ENCODE results near the gene SNAP91. TPM values are rescaled to one million over a fixed set of nuclear protein-coding genes. Genes with fewer than 3 reads are reported as not detected.

The SNAP91 gene
- total and polyA plus RNA-seq, 2 donors (not counting 1 experiment from before 2014, with no cell fraction given), result not detected

DNA sequence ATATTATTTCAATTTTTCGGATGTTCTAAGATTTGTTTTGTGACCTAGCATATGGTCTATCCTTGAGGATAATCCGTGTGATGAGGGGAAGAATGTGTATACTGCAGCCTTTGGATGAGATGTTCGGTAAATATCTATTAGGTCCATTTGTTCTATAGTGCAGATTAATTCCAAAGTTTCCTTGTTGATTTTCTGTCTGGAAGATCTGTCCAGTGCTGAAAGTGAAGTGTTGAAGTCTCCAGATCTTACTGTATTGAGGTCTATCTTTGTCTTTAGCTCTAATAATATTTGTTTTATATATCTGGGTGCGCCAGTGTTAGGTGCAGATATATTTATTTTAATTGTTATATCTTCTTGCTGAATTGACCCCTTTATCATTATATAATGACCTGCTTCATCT lies 32.2 kb upstream of the SNAP91 start:
- intact Hi-C loops (cut with micrococcal nuclease), result no loop called here
- no peak overlapping the region for H3K27ac ChIP-seq (ENCODE audit: low read length in 2 of 2)
- no peak for TF ChIP-seq EZH2 (IDR thresholded peaks at IDR 0.05; ENCODE audit: borderline replicate concordance, insufficient read depth, low read depth, low read length, poor library complexity, severe bottlenecking)
- TF ChIP-seq, protein P1, sequence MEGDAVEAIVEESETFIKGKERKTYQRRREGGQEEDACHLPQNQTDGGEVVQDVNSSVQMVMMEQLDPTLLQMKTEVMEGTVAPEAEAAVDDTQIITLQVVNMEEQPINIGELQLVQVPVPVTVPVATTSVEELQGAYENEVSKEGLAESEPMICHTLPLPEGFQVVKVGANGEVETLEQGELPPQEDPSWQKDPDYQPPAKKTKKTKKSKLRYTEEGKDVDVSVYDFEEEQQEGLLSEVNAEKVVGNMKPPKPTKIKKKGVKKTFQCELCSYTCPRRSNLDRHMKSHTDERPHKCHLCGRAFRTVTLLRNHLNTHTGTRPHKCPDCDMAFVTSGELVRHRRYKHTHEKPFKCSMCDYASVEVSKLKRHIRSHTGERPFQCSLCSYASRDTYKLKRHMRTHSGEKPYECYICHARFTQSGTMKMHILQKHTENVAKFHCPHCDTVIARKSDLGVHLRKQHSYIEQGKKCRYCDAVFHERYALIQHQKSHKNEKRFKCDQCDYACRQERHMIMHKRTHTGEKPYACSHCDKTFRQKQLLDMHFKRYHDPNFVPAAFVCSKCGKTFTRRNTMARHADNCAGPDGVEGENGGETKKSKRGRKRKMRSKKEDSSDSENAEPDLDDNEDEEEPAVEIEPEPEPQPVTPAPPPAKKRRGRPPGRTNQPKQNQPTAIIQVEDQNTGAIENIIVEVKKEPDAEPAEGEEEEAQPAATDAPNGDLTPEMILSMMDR (IDR thresholded peaks at IDR 0.05), result no peak
- H3K79me2 ChIP-seq (ENCODE audit: control insufficient read depth, insufficient read depth, low read length), result no peaks in the 10 kb centered on the region
- H4K20me1 ChIP-seq (ENCODE audit: control insufficient read depth, insufficient read depth, low read length, poor library complexity, severe bottlenecking), result no peaks in the 10 kb centered on the region
- DNase-seq (no peak), ATAC-seq (ENCODE audit: low read depth) (no peak)
- no peak overlapping the region for H3K9ac ChIP-seq (ENCODE audit: low read length)
- 56% methylated on average over 3 of the region's 4 CpGs for WGBS (ENCODE audit: insufficient coverage)
- no peaks in the 10 kb centered on the region for H3K4me1 ChIP-seq (ENCODE audit: control insufficient read depth in 2 of 2, insufficient read depth in 2 of 2, low read length in 2 of 2)
- peaks cover 0 to 4% (median 0%) of the 10 kb centered on the region in 4 experiments for H3K27me3 ChIP-seq (replicated peaks in 1 of 4; ENCODE audit: control extremely low read depth in 1 of 4, control insufficient read depth in 3 of 4, insufficient read depth in 4 of 4, low read length in 3 of 4)
- no peaks in the 10 kb centered on the region for H3K36me3 ChIP-seq (replicated peaks in 1 of 2; ENCODE audit: control extremely low read depth in 1 of 2, control insufficient read depth in 1 of 2, extremely low read depth in 1 of 2, insufficient read depth in 2 of 2, low read length in 1 of 2)
- CTCF ChIA-PET, result no interaction called here
- H3K4me3 Mint-ChIP-seq, result no peak overlapping the region
- H3K4me2 ChIP-seq (replicated peaks; ENCODE audit: low read depth, low read length, poor library complexity, severe bottlenecking), result no peak overlapping the region
- no peak overlapping the region for H3K4me3 ChIP-seq (ENCODE audit: control extremely low read depth in 1 of 5, extremely low read depth in 1 of 5, insufficient read depth in 1 of 5, low read depth in 2 of 5, low read length in 4 of 5)
- no peak overlapping the region for H2AFZ ChIP-seq (ENCODE audit: insufficient read depth, low read depth, low read length, poor library complexity, severe bottlenecking)
- POLR2A ChIA-PET, result no interaction called here
- H3K9me3 ChIP-seq (ENCODE audit: control extremely low read depth in 1 of 3, control insufficient read depth in 2 of 3, insufficient read depth in 1 of 3, low read length in 2 of 3), result peaks cover 0 to 6% (median 3%) of the 10 kb centered on the region in 3 donors
- peaks cover 3% of the 10 kb centered on the region for H3K9me3 Mint-ChIP-seq (ENCODE audit: insufficient read depth)
- no peak overlapping the region for H3K27ac Mint-ChIP-seq
- H3K4me1 Mint-ChIP-seq, result no peaks in the 10 kb centered on the region
- no peaks in the 10 kb centered on the region for H3K27me3 Mint-ChIP-seq

DNA sequence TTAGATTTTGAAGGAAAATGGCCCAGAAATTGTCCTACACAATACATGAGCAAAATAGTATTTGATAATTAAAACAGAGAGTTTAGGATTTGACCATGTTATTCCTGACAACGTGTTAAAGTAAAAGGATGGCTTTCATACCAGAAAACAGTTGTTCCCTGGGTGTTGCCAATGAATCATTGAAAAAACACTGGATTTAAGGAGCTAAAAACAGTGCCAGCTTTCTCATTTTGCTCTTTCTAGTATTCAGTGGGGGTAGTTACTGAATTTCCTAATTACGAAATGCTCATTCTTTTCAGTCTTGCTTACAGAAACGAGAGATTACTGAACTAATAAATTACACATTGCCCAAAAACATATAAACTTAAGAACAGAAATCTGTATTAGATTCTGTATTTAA lies 26.6 kb upstream of the SNAP91 start:
- Histone ChIP-seq H3K9ac (ENCODE audit: low read length) (no peak overlapping the region), H3K4me3 (ENCODE audit: control extremely low read depth in 1 of 5, extremely low read depth in 1 of 5, insufficient read depth in 1 of 5, low read depth in 2 of 5, low read length in 4 of 5) (no peak overlapping the region), H2AFZ (ENCODE audit: insufficient read depth, low read depth, low read length, poor library complexity, severe bottlenecking) (no peak overlapping the region), H3K36me3 (replicated peaks in 1 of 2; ENCODE audit: control extremely low read depth in 1 of 2, control insufficient read depth in 1 of 2, extremely low read depth in 1 of 2, insufficient read depth in 2 of 2, low read length in 1 of 2) (no peaks in the 10 kb centered on the region), H3K9me3 (ENCODE audit: control extremely low read depth in 1 of 3, control insufficient read depth in 2 of 3, insufficient read depth in 1 of 3, low read length in 2 of 3) (no peaks in the 10 kb centered on the region), H3K79me2 (ENCODE audit: control insufficient read depth, insufficient read depth, low read length) (no peaks in the 10 kb centered on the region), H3K27ac (ENCODE audit: low read length in 2 of 2) (no peak overlapping the region), H3K4me2 (replicated peaks; ENCODE audit: low read depth, low read length, poor library complexity, severe bottlenecking) (no peak overlapping the region), H4K20me1 (ENCODE audit: control insufficient read depth, insufficient read depth, low read length, poor library complexity, severe bottlenecking) (no peaks in the 10 kb centered on the region), H3K4me1 (ENCODE audit: control insufficient read depth in 2 of 2, insufficient read depth in 2 of 2, low read length in 2 of 2) (no peaks in the 10 kb centered on the region), H3K27me3 (replicated peaks in 1 of 4; ENCODE audit: control extremely low read depth in 1 of 4, control insufficient read depth in 3 of 4, insufficient read depth in 4 of 4, low read length in 3 of 4) (no peaks in the 10 kb centered on the region)
- no peak for DNase-seq
- ChIA-PET POLR2A (no interaction called here), CTCF (no interaction called here)
- no peak for ATAC-seq (ENCODE audit: low read depth)
- H3K27ac Mint-ChIP-seq, result no peak overlapping the region
- H3K4me3 Mint-ChIP-seq, result no peak overlapping the region
- H3K9me3 Mint-ChIP-seq (ENCODE audit: insufficient read depth), result peaks cover 3% of the 10 kb centered on the region
- no peaks in the 10 kb centered on the region for H3K4me1 Mint-ChIP-seq
- TF ChIP-seq, protein P1 (IDR thresholded peaks at IDR 0.05), result no peak
- TF ChIP-seq EZH2 (IDR thresholded peaks at IDR 0.05; ENCODE audit: borderline replicate concordance, insufficient read depth, low read depth, low read length, poor library complexity, severe bottlenecking), result no peak
- intact Hi-C loops (cut with micrococcal nuclease), result no loop called here
- no CpG with 5 or more reads among the region's 3 CpGs for WGBS (ENCODE audit: insufficient coverage)
- no peaks in the 10 kb centered on the region for H3K27me3 Mint-ChIP-seq
